ENCODE results near the gene HEPHL1. TPM values are rescaled to one million over a fixed set of nuclear protein-coding genes. Genes with fewer than 3 reads are reported as not detected.

HEPHL1 gene
- polyA plus RNA-seq, 3 donors: not detected

- no peak for DNase-seq
- H3K4me1 Mint-ChIP-seq: no peaks in the 10 kb centered on the region
- H2AFZ ChIP-seq (ENCODE audit: insufficient read depth, low read depth, low read length, poor library complexity, severe bottlenecking): no peak overlapping the region
- no peak overlapping the region for H3K4me3 ChIP-seq (replicated peaks in 1 of 3; ENCODE audit: low read depth in 2 of 3, low read length in 3 of 3)
- H3K79me2 ChIP-seq (ENCODE audit: insufficient read depth, low read length): no peaks in the 10 kb centered on the region
- no peak overlapping the region for H3K4me3 Mint-ChIP-seq
- H3K9me3 ChIP-seq (replicated peaks in 1 of 2; ENCODE audit: control insufficient read depth in 1 of 2, insufficient read depth in 1 of 2, low read length in 2 of 2): no peaks in the 10 kb centered on the region
- no peaks in the 10 kb centered on the region for H3K36me3 ChIP-seq (replicated peaks in 1 of 2; ENCODE audit: control insufficient read depth in 1 of 2, insufficient read depth in 2 of 2, low read length in 2 of 2)
- H3K27ac ChIP-seq (ENCODE audit: low read depth in 1 of 2, low read length in 2 of 2): no peak overlapping the region
- H3K4me1 ChIP-seq (ENCODE audit: control insufficient read depth in 1 of 2, insufficient read depth in 2 of 2, low read length in 2 of 2): no peaks in the 10 kb centered on the region
- peaks cover 0 to 11% (median 2%) of the 10 kb centered on the region in 7 donors for H3K9me3 Mint-ChIP-seq
- intact Hi-C loops (cut with micrococcal nuclease): no loop called here
- no CpG with 5 or more reads among the region's 1 CpG for WGBS (ENCODE audit: insufficient coverage)
- no peak overlapping the region for H3K9ac ChIP-seq (ENCODE audit: insufficient read depth, low read length, poor library complexity, severe bottlenecking)
- no peaks in the 10 kb centered on the region for H3K36me3 Mint-ChIP-seq
- no peaks in the 10 kb centered on the region for H4K20me1 ChIP-seq (ENCODE audit: insufficient read depth, low read length)
- H3K27ac Mint-ChIP-seq: no peak overlapping the region
- H3K27me3 Mint-ChIP-seq (ENCODE audit: low read depth in 3 of 3): peaks cover 0 to 8% (median 2%) of the 10 kb centered on the region in 3 donors
- no peaks in the 10 kb centered on the region for H3K27me3 ChIP-seq (ENCODE audit: control insufficient read depth in 2 of 2, insufficient read depth in 2 of 2, low read length in 2 of 2)
- no peak overlapping the region for H3K4me2 ChIP-seq (replicated peaks; ENCODE audit: extremely low read depth, low read length, poor library complexity, severe bottlenecking)
- TF ChIP-seq, protein P1, sequence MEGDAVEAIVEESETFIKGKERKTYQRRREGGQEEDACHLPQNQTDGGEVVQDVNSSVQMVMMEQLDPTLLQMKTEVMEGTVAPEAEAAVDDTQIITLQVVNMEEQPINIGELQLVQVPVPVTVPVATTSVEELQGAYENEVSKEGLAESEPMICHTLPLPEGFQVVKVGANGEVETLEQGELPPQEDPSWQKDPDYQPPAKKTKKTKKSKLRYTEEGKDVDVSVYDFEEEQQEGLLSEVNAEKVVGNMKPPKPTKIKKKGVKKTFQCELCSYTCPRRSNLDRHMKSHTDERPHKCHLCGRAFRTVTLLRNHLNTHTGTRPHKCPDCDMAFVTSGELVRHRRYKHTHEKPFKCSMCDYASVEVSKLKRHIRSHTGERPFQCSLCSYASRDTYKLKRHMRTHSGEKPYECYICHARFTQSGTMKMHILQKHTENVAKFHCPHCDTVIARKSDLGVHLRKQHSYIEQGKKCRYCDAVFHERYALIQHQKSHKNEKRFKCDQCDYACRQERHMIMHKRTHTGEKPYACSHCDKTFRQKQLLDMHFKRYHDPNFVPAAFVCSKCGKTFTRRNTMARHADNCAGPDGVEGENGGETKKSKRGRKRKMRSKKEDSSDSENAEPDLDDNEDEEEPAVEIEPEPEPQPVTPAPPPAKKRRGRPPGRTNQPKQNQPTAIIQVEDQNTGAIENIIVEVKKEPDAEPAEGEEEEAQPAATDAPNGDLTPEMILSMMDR (IDR thresholded peaks at IDR 0.05): no peak
These were observed 91.2 kb downstream of the HEPHL1 start for GRCh38 chr11:94112206-94112953.

GRCh38 chr11:94117197-94117574 is 96.0 kb downstream of the HEPHL1 start:
- DNase-seq: no peak
- Mint-ChIP-seq H3K27ac (no peak overlapping the region), H3K27me3 (ENCODE audit: low read depth in 3 of 3) (peaks cover 0 to 6% (median 4%) of the 10 kb centered on the region in 3 donors), H3K9me3 (peaks cover 0 to 17% (median 6%) of the 10 kb centered on the region in 7 donors), H3K4me1 (no peaks in the 10 kb centered on the region), H3K4me3 (no peak overlapping the region), H3K36me3 (no peaks in the 10 kb centered on the region)
- H3K4me1 ChIP-seq (ENCODE audit: control insufficient read depth in 1 of 2, insufficient read depth in 2 of 2, low read length in 2 of 2): no peaks in the 10 kb centered on the region
- no peaks in the 10 kb centered on the region for H3K27me3 ChIP-seq (ENCODE audit: control insufficient read depth in 2 of 2, insufficient read depth in 2 of 2, low read length in 2 of 2)
- no peak overlapping the region for H3K4me3 ChIP-seq (replicated peaks in 1 of 3; ENCODE audit: low read depth in 2 of 3, low read length in 3 of 3)
- no CpG with 5 or more reads among the region's 1 CpG for WGBS (ENCODE audit: insufficient coverage)
- no peak overlapping the region for H3K4me2 ChIP-seq (replicated peaks; ENCODE audit: extremely low read depth, low read length, poor library complexity, severe bottlenecking)
- peaks cover 0 to 3% of the 10 kb centered on the region in 2 donors for H3K9me3 ChIP-seq (replicated peaks in 1 of 2; ENCODE audit: control insufficient read depth in 1 of 2, insufficient read depth in 1 of 2, low read length in 2 of 2)
- H4K20me1 ChIP-seq (ENCODE audit: insufficient read depth, low read length): no peaks in the 10 kb centered on the region
- no peaks in the 10 kb centered on the region for H3K36me3 ChIP-seq (replicated peaks in 1 of 2; ENCODE audit: control insufficient read depth in 1 of 2, insufficient read depth in 2 of 2, low read length in 2 of 2)
- no peak overlapping the region for H3K27ac ChIP-seq (ENCODE audit: low read depth in 1 of 2, low read length in 2 of 2)
- H2AFZ ChIP-seq (ENCODE audit: insufficient read depth, low read depth, low read length, poor library complexity, severe bottlenecking): no peak overlapping the region
- TF ChIP-seq, protein P1 (IDR thresholded peaks at IDR 0.05): no peak
- H3K79me2 ChIP-seq (ENCODE audit: insufficient read depth, low read length): no peaks in the 10 kb centered on the region
- no peak overlapping the region for H3K9ac ChIP-seq (ENCODE audit: insufficient read depth, low read length, poor library complexity, severe bottlenecking)
- intact Hi-C loops (cut with micrococcal nuclease): no loop called here

Data from CD14-positive monocyte (primary cell).